Skin epidermis (tissue), 12 donors: ENCODE results near the gene STUM.
"Not testable (repeated sequence)": the region's sequence is repeated elsewhere in the genome, so short reads cannot be mapped to it uniquely, and the experiment has no call there.

Source experiments
- H3K27ac ChIP-seq, 21 experiments: fragments of 200-600 bp; sonication (generic) in 11 of 21; one replicate each; pipeline ENCODE4 v1.5.0; 2020; ENCODE audit warnings: mild to moderate bottlenecking in 3 of 21, inconsistent platforms in 2 of 21, moderate library complexity in 2 of 21
- H3K4me3 ChIP-seq, 7 experiments: fragments of 200-600 bp; sonication (generic) in 2 of 7; one replicate each; pipeline ENCODE4 v1.5.0; 2020; ENCODE audit warnings: inconsistent platforms in 2 of 7, mild to moderate bottlenecking in 2 of 7, moderate library complexity in 1 of 7

STUM gene

DNA sequence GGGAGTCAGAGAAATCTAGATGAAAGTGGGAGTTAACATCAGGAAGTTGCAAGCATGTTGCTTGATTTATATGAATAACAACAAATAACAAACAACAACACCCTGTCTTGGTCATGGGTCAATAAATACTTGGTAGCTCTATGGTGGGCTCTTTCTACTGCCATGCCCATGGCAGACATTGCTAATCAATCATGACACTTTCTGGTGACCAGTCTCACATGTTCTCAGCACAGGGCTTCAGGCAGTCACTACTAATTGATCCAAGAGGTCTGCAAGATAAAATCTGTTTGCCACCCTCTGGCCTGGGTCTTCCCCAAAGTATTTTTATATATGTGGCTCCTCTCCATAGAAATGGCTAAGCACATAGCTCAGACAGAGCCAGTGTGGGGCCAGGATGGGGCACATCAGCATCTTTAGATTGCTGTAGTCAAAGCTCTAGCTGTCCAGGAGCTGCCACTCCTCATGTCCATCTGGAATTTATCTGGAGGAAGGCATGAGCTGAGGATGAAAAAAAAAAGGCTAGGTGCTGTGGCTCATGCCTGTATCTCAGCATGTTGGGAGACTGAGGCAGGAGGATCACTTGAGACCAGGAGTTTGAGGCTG, 51.2 kb downstream of the STUM start:
- Histone ChIP-seq H3K27ac (no peak overlapping the region), H3K4me3 (no peak overlapping the region)

DNA sequence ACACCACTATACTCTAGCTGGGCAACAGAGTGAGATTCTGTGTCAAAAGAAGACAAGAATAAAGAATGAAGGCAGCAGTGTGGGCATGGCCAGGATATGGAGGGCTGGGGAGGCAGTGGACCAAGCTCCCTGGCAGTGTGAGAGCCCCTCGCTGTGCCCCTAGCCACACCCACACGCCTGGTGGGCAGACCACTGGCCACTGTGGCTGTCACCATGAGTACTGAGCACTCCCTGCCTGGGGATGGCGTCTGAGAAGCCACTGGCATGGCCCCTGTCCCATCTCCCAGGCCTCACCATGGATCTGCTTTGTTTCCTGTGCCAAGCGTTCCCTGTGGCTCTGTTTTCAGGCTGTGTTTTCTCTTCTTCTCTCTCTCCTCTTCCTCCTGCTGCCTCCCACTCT, 51.7 kb downstream of the STUM start:
- H3K4me3 ChIP-seq = no peak overlapping the region

DNA sequence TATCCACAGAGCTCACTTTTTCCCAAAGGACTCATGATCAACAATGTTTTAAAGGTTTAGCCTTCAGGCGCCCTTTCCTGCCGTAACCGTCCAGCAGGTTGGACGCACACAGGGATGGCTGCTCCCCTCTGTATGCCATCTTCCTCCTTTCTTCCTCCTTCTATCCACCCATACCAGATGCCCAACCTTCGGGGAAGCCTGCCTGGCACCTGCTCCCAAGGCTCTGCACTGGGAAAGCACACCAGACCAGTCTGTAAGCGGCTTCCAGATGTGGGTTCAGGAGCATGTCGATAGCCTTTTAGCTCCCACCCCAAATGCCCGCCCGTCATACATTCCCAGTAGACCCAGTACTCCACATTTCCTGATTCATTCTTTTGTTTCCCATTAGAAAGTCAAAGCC, 52.9 kb downstream of the STUM start:
- Histone ChIP-seq H3K27ac (peak overlapping the region in 5 of 21 experiments; percentile 77 to 88 (median 82)), H3K4me3 (no peak overlapping the region)

More for the DNA sequence above, 51.7 kb downstream of the STUM start:
- no peak overlapping the region for H3K27ac ChIP-seq

DNA sequence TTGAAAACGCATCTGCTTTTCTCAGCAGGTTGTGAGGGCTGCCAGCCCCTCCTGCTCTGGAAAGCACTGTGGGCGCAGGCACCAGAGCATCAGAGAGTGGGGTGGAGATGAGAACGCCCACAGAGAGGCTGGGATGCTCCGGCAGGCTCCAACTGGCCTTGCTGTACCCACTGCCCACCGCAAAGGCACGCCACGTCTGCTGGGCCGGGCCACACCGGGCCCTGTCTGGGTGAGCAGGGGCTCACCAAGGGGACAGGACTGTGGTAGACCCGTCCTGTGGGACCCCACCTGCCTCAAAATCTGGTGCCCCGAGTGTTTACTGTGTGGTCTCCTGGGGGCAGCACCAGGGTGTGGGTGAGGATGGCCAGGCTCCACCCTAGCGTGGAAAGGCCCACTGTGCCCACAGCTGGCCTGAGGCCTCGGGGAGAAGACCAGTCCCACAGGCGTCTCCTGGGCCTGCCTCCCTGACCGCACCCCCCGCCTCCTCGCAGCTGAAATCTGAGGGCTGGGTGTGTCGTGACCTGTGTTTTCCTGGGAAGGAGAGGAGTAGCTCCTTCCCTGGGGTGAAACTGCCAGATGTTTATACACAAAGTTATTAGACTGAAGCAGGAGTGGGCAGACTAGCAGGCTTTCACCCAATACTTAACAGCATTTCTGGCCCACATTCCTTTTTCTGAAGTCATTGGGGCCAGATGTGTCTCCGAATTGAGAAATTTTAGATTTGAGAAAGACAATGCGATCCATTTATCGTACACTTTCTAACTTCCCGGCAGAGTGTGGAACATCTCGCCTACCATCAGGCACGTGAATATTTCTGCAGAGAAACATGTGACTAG, 53.8 kb downstream of the STUM start:
- H3K4me3 ChIP-seq = no peak overlapping the region
- peak overlapping the region in 20 of 21 experiments; percentile 31 to 88 (median 74) for H3K27ac ChIP-seq

DNA sequence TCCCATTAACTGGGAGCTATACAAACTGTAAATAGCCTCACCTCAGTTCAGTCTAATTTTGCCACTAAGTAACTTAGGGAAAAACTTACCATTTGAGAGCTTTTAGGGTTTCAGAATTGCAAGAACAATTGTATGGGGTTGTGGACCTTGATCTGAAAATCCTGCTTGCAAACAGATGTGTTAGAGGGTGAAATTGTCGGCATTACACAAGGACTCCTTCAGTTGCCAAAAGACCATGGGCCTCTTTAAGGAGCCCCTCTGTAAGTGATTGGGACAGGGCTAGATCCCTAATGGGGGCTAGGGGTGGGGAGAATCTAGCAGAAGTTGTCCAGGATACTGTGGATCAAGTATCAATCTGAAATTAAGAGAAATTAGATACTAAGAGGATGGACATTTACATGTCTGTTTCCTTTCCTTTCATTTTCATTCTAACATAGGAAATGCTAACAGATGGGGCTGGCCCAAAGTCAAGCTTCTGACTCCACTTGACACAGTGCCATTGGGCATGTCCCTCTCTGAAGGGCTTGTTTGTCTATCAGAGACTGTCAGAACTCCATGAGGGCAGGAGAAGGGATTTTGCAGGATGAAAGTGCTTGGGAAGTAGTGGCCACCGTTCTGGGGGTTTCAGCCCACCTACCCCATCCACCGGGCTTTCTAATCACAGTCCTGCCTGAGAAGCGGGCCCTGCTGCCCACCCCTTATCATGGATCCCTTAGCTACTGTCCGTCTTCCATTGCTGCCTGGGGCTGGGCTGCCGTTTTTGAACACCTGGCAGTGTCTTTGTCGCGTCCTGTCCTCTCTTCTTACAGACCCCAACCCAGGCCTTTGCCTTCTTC, 54.7 kb downstream of the STUM start:
- H3K4me3 ChIP-seq = no peak overlapping the region
- H3K27ac ChIP-seq = peak overlapping the region in 20 of 21 experiments; percentile 25 to 88 (median 74)

DNA sequence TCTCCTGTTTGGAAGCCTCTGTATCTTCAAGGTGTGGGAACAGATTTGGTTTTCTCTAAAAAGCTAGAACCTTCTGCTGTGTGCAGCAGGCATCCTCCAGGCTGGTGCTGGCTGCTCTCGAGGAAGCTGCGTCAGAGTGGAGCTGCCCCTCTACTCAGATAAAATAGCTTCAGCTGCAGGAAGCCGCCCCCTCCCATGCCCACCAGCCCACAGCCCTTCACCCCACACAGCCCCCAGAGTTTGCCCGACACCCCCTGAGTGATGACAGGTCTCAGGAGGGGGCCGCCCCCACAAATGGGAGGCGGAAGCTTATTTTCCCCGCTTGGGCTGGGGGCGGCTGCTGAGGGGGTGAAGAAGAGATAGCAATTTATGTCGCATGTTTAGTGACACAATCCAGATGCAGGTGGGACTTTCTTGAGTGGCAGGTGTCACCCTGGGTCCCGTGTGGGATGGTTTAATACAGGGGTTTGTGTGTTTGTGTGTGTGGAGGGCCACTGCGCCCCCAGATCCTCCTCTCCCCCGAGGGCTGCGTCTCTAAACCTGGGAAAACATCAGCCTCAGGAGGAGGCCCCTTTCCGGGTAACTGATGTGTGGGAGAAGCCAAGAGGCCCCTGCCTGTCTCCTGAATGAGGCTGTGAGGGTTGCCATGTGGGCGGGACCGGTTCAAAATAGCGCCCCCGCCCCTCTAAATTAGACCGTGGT, 55.4 kb downstream of the STUM start:
- peak overlapping the region in 15 of 21 experiments; percentile 25 to 88 (median 77) for H3K27ac ChIP-seq

DNA sequence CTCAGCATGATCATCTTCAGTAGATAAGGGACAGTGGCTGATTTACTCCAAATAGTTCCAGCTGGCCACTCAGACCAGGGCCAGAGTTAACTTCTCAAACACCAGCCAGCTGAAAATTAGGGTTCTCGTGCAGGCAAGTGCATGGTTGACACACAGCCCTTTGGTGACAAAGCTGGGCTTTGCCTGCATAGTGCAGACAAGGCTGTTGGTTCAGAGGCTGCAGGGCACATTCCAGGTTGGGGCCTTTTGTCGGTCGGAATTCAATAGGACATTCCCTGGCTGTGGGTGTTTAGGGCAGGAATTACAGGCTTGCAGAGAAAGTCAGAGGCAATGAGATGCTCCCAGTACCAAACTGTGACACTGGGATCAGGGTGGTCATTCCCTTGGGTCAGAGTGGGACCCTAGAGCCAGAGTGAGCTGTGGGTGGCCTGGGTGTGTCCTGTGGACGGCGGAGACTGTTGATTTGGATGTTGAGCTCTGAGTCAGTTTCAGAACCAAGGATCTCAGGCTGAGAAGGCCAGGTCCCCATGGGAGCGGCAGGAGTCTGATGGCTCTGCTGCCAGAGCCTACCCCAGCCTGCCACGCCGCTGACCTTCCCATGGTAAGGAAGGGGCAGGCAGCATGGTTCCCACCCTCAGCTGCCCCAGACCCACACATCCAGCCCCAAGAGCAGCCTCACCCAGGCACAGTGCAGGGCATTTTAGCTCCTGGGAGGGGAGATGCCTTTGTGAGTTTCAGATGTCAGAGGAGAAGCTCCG, 56.2 kb downstream of the STUM start:
- H3K4me3 ChIP-seq = no peak overlapping the region
- H3K27ac ChIP-seq = peak overlapping the region in 6 of 21 experiments; percentile 2 to 87 (median 78)

More for the DNA sequence above, 55.4 kb downstream of the STUM start:
- H3K4me3 ChIP-seq = no peak overlapping the region

DNA sequence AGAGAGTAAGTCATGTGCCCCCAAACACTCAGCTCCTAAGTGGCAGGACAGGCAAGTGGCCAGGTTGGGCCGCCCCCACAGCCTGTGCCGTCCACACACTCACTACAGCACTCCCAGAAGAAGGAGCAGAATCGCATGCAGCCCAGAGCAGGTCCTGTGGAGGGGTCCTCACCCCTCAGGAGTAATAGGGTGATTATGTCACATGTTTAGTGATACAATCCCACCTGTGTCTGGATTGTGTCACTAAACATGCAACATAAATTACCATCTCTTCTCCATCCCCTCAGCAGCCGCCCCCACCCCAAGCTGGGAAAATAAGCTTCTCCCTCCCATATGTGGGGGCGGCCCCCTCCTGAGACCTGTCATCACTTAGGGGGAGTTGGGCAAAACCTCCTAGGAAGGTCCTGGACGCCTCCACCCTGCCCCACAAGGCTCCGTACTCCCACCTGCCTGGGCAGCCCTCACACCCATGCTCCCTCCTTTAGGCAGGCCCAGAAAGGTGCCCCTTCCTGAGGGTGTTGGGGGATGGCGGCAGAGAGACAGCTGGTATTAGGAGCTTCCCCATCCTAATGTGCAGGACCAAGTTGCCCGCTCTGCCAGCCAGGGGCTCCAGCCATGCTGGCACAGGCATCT, 56.9 kb downstream of the STUM start:
- no peak overlapping the region for H3K4me3 ChIP-seq
- peak overlapping the region in 2 of 21 experiments; percentile 2 to 77 for H3K27ac ChIP-seq

DNA sequence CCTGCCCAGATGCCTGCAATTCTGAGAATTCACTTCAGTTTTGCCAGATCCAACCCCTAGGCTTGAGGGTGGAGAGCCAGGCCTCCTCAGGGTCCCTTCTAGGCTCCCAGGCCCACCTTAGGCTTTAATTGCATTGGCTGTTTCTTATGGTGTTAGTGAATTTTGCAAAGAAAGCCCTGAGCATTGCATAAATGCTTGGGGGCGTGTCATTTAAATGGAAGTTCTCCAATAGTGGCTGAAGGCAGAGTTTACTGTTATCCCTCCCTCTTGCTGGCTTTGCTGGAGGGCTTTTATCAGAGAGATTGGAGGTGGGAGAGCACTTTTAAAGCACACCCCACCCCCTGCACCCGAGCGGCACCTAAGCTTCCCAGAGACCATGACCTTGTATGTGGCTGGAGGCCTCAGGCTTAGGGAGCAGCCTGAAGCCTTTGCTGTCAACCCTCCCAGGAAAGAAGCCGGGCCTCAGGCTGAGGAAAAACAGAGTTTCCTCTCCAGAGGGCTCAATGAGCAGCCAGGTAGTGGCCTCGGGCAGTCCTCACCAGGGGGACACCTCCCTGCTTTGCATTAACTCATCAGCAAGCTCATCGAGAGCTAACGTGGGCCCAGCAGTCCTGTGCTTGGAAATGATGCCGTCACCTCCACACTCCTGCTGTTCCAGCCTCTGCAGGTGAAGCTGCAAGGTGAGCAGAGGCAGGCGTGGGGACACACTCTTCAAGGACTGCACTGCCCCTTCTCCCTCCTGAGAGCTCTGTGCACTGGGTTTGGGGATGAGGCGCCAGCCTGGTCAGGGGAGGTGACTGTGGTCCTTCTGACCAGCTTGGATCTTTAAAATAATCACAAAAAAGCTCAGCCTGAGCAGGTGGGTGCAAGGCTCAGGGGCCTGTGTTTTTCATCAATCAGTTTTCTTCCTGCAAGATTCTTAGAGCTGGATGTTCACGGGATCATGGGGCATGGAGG, 58.0 kb downstream of the STUM start:
- Histone ChIP-seq H3K27ac (no peak overlapping the region), H3K4me3 (no peak overlapping the region)

DNA sequence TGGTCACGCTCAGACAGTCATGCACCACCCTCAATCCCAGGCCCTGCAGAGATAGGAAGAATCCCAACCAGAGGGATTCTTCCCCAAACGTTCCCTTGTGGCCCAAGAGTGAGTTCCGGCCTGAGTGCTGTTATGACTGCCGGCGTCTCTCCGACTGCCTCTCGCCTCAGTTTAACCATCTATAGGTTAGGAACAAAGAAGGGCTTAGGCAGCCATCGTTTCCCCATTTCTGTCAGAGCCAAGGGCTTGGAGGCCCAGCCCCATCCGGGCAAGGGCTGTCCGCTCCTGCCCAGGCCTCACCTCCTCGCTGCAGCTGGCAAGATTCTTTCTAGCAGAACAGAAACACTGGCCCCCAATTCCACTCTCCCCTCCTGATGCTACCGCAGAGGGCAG, 58.7 kb downstream of the STUM start:
- Histone ChIP-seq H3K4me3 (no peak overlapping the region), H3K27ac (no peak overlapping the region)

DNA sequence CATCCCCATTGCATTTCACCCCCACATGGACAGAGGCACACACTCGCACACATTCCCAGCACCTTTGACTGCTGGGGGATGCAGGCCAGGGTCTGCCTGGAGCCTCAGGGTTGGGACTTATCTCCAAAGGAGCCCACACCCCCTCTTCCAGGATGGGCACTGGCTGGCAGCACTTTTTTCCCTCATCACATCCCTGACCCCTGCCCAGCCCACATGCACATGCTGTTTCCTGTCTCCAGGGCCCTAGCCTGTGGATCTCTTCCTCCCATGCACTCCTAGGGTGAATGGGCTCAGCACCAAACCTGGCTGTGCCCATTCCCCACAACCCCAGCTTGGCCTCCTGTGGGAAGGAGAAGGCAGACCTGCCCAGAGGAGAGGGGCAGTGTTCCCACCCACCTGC, 59.3 kb downstream of the STUM start:
- H3K27ac ChIP-seq = no peak overlapping the region
- no peak overlapping the region for H3K4me3 ChIP-seq

DNA sequence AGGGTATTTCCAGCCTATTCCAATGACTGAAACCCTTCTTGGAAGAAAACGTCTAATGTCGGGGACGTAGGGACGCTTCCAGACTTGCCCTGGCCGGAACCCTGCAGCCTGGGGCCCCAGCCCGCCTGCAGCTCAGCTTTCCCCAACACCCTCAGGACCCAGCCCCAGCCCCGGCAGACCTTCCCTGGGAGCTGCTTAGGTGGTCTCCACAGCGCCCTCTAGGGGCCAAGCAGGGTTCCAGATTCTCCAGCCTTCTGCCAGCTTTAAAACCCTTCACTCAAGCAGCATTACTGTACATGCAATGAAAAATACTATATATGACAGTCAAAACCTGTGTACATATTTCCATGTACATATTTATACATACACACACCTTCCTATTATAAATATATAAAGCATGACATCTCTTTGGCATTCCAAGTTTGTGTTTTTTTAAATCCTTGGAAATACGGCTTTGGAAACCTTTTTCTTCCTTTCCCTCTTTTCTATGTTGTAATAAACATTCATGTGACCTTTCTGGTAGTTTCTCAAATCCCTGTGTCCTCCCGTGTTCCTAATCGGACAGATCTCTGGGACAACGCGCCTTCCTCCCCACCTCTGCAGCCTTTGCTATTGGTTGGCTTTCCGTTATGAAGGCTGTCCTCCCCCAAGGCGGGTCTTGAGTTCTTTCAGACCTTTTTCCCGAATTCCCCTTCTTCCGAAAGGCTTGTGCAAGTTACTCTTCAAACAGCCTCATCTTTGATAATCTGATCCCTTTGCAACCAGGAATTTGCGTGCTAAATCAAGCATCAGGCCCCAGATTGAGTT, 60.3 kb downstream of the STUM start:
- H3K27ac ChIP-seq = no peak overlapping the region
- no peak overlapping the region for H3K4me3 ChIP-seq

DNA sequence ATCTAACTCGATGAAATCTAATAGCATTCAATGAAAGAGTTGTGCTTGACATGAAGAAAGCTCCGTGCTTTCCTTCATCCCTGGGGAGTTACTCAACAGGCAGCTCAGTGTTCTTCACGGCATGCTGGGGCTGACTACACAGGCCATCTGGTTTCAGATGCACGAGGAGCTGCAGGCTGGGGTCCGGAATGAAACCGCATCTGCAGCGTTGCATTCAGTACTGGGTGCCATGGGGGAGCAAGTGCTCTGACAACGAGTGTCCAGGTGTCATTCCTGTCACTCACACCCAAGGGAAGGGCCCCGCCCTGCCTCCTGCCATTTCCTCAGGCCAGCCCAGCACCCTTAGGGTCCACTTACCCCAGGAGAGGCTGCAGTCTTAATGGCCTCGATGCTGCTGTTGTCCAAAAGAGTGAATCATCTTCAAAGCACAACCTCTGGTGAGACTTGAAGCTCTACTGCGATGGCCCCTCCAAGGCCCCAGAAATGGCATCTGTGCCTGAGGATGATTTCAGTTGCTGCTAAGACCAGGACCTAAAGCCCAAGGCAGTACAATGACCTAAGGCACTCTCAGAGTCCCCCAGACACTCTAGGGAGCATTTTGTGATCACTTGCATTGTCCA, 61.4 kb downstream of the STUM start:
- H3K4me3 ChIP-seq = no peak overlapping the region

DNA sequence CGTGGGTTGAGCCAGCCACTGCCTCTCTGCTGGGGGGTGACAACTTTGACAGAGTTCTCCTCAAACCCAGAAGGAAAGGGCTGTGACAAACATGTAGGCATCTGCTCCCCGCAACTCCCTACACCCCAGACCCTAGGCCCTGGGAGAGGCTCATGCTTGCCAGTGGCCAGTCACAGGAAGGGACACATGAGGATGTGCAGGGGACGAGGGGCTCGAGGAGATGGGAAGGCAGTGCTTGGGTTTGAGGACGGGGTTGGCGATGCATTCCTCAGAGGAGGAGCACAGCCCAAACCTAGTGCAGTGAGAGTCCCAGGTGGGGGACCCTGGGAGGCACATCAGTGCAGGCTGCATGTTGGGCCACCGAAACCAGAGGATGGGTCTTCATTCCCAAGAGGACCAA, 62.1 kb downstream of the STUM start:
- no peak overlapping the region for H3K27ac ChIP-seq
- no peak overlapping the region for H3K4me3 ChIP-seq

More for the DNA sequence above, 61.4 kb downstream of the STUM start:
- no peak overlapping the region for H3K27ac ChIP-seq

DNA sequence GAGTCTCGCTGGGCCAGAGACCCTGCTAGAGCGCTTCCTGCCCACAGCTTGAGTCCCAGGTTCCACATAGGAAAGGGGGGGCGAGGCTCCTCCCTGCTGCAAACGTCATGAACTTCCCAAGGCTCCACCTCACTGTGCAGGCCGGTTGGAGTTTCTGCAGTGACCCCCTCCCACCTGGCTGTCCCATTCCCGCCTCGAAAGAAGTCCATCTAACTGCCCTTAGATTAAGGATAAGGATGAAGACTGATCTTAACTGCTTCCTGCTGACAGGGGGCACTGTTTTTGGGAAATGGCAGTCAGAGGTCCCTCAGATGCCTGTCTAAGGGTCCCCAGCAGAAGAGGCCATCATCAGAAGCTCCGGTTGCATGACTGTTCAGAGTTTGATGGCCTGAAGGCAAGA, 62.7 kb downstream of the STUM start:
- no peak overlapping the region for H3K27ac ChIP-seq
- no peak overlapping the region for H3K4me3 ChIP-seq

DNA sequence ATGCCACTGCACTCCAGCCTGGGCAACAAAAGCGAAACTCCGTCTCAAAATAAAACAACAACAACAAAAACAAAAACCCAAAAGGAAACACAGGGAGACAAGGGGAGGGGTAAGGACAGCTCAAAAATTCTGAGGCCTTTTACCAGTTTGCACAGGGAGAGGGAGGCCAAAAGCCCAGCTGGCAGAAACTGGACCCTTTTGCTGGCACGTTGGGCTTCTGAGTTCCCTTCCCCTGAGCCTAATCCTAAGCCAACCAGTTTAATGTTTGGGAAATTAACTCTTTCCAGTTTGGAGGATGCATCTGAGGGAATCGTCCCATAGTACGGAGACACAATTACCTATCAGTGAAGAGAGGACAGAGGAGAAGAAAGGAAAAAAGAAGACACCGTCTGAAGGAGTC, 63.4 kb downstream of the STUM start:
- not testable (repeated sequence) for H3K27ac ChIP-seq, H3K4me3 ChIP-seq
